ENCODE data around the gene SYT2.

Gene SYT2

GRCh38 chr1:202691816-202692215 is 18.4 kb downstream of the SYT2 start:
- TF ChIP-seq TCF4 (CRISPR knock-in tag; IDR thresholded peaks at IDR 0.05; ENCODE audit: borderline replicate concordance) (no peak), RARB (CRISPR knock-in tag; IDR thresholded peaks at IDR 0.05) (no peak), CSDC2 (CRISPR knock-in tag; IDR thresholded peaks at IDR 0.05) (no peak), SNAI2 (CRISPR knock-in tag; IDR thresholded peaks at IDR 0.05) (no peak), TOX (CRISPR knock-in tag; IDR thresholded peaks at IDR 0.05; ENCODE audit: borderline replicate concordance) (no peak), OSR1 (CRISPR knock-in tag; IDR thresholded peaks at IDR 0.05) (no peak), ARNTL (CRISPR knock-in tag; IDR thresholded peaks at IDR 0.05; ENCODE audit: borderline replicate concordance, low read depth) (no peak), ZNF8 (CRISPR knock-in tag; IDR thresholded peaks at IDR 0.05) (no peak), BACH2 (CRISPR knock-in tag; IDR thresholded peaks at IDR 0.05; ENCODE audit: borderline replicate concordance) (no peak)
- TF ChIP-seq, protein P1, sequence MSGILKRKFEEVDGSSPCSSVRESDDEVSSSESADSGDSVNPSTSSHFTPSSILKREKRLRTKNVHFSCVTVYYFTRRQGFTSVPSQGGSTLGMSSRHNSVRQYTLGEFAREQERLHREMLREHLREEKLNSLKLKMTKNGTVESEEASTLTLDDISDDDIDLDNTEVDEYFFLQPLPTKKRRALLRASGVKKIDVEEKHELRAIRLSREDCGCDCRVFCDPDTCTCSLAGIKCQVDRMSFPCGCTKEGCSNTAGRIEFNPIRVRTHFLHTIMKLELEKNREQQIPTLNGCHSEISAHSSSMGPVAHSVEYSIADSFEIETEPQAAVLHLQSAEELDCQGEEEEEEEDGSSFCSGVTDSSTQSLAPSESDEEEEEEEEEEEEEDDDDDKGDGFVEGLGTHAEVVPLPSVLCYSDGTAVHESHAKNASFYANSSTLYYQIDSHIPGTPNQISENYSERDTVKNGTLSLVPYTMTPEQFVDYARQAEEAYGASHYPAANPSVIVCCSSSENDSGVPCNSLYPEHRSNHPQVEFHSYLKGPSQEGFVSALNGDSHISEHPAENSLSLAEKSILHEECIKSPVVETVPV (CRISPR knock-in tag; IDR thresholded peaks at IDR 0.05) = no peak
- ATAC-seq = peak; percentile 15; the same call in 1 of the 3 replicates

DNA sequence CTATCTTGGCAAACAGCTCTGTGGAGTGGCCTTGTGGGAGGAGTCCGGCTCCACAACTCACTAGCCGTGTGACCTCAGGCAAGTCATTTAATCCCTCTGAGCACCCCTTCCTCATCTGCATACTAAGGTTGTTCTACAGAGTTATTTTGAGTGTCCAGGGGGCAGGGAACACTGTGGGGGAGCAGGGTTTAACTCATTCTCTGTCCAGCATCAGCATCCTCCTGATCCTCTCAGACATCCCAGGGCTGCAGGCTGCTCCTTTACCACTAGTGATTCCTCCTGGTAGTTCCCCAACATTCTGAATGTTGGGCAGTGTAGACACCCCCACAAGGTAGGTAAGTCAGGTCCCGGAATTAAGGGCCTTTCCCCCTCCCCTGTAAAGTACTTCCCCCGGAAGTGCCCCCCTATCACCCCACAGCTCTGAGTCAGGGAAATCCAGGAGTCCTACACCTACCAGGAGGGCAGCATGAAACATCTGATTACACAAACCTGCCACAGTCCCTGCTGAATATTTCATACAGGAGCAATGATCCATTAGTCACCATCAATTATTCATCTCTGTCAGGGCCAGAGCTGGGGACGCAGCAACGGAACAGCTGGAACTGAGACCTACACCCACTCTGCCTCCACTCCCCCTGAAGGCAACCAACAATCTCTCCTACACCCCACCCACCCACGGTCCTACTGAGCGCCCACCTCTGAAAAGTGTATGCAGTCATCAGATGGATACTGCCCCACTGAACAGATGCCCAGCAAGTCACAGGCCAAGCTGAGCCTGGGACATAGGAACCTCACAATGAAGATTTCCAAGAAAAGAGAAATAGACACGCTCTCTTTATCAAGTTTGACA is 20.5 kb downstream of the SYT2 start:
- no peak for ATAC-seq
- TF ChIP-seq ZFP3 (CRISPR knock-in tag; IDR thresholded peaks at IDR 0.05) = no peak
- no peak for TF ChIP-seq PATZ1 (CRISPR knock-in tag; IDR thresholded peaks at IDR 0.05; ENCODE audit: borderline replicate concordance)
- no peak for TF ChIP-seq ESRRG (CRISPR knock-in tag; IDR thresholded peaks at IDR 0.05)
- no peak for TF ChIP-seq RARB (CRISPR knock-in tag; IDR thresholded peaks at IDR 0.05)
- TF ChIP-seq POU6F1 (CRISPR knock-in tag; IDR thresholded peaks at IDR 0.05; ENCODE audit: borderline replicate concordance, low read depth) = no peak
- no peak for TF ChIP-seq CREB5 (CRISPR knock-in tag; IDR thresholded peaks at IDR 0.05; ENCODE audit: low read depth)
- no peak for TF ChIP-seq SNAI2 (CRISPR knock-in tag; IDR thresholded peaks at IDR 0.05)
- no peak for TF ChIP-seq CSDC2 (CRISPR knock-in tag; IDR thresholded peaks at IDR 0.05)

DNA sequence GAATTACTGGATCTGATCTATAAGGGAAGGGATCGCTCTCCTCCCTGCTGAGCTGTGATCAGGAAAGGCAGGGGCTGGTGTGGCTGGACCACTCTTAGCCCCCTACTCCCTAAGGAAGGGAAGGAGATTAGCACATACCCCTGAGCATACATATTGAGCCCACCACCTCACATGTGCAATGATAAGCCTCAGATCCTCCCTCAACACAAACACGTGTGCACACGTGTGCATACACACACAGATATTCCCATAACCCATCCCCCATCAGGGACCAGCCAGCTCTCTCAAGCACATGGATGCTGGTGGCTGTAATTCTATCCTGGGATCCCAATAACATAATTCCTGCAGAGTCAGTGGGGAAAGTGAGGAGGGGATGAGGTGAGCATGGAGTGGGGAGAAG is 21.2 kb downstream of the SYT2 start:
- ATAC-seq = no peak
- TF ChIP-seq TSHZ2 (CRISPR knock-in tag; IDR thresholded peaks at IDR 0.05) (no peak), PATZ1 (CRISPR knock-in tag; IDR thresholded peaks at IDR 0.05; ENCODE audit: borderline replicate concordance) (no peak), ISL1 (CRISPR knock-in tag; IDR thresholded peaks at IDR 0.05) (no peak), OSR1 (CRISPR knock-in tag; IDR thresholded peaks at IDR 0.05) (no peak), PPARA (CRISPR knock-in tag; IDR thresholded peaks at IDR 0.05; ENCODE audit: borderline replicate concordance) (no peak), ZNF70 (CRISPR knock-in tag; IDR thresholded peaks at IDR 0.05) (no peak), ZNF8 (CRISPR knock-in tag; IDR thresholded peaks at IDR 0.05) (no peak), ZFP30 (CRISPR knock-in tag; IDR thresholded peaks at IDR 0.05) (no peak)

Measured in SK-N-SH treated with all-trans-retinoic acid at 6 μM for 48 hours (cell line).